Breast epithelium (tissue), 4 donors: ENCODE results near the gene IRF1. TPM values are rescaled to one million over a fixed set of nuclear protein-coding genes. Genes with fewer than 3 reads are reported as not detected.
A peak's percentile ranks its signal among the peaks of the same experiment; 100 is the strongest.

ENCODE experiments used
- DNase-seq, 2 donors: peaks; one replicate each; pipeline ENCODE4 v3.0.0-alpha.2; 2019; ENCODE audit warnings: low spot score in 2 of 2
- H3K27ac ChIP-seq, 2 donors: fragments of 200-600 bp; sonication (generic) in 1 of 2; one replicate each; pipeline ENCODE4 v1.5.1; 2016 to 2019; ENCODE audit warnings: mild to moderate bottlenecking in 1 of 2
- H3K27me3 ChIP-seq, 2 donors: fragments of 200-600 bp; sonication (generic) in 1 of 2; one replicate each; pipeline versions ENCODE4 v1.5.1 to v1.6.0; 2017 to 2019; ENCODE audit warnings: control low read depth in 1 of 2, mild to moderate bottlenecking in 1 of 2
- H3K36me3 ChIP-seq: fragments of 200-600 bp; one replicate; pipeline ENCODE4 v1.5.1; 2019
- H3K4me1 ChIP-seq, 2 donors: fragments of 200-600 bp; sonication (generic); one replicate each; pipeline ENCODE4 v1.5.1; 2016 to 2019; ENCODE audit warnings: control low read depth in 1 of 2
- H3K4me3 ChIP-seq, 3 donors: fragments of 200-600 bp; sonication (generic); 1 replicate in 2 of 3; 2 replicates in 1 of 3; pipeline ENCODE4 v1.5.1; 2016 to 2019; ENCODE audit warnings: mild to moderate bottlenecking in 3 of 3, moderate library complexity in 2 of 3
- H3K9me3 ChIP-seq, 2 donors: fragments of 200-600 bp; sonication (generic) in 1 of 2; one replicate each; pipeline ENCODE4 v1.5.1; 2016 to 2019; ENCODE audit warnings: control low read depth in 1 of 2
- POLR2A ChIP-seq: fragments of 450-650 bp; IDR thresholded peaks from one replicate; pipeline ENCODE4 v1.6.1; 2016; ENCODE audit warnings: antibody characterized with exemption, mild to moderate bottlenecking, moderate library complexity
- POLR2AphosphoS5 ChIP-seq, 3 donors: sonication (generic); formaldehyde crosslinking; IDR thresholded peaks; one replicate each; pipeline ENCODE4 v1.6.1; 2017; ENCODE audit warnings: antibody characterized with exemption in 3 of 3
- intact Hi-C: fragments of 100-400 bp; cut with DNase I; formaldehyde crosslinking; loops from one replicate; pipeline ENCODE4 v1.15.1; 2023; ENCODE audit warnings: low total_unique reads
- total RNA-seq, 3 donors: library from RNA; depleted of rRNA; stranded (reverse); fragments of >200 nt; gene quantifications; one replicate each; pipeline ENCODE4 v1.1.0, GENCODE V29; 2016
- TF ChIP-seq, protein P1 (sequence below), 3 donors: fragments of 450-650 bp; IDR thresholded peaks; one replicate each; pipeline ENCODE4 v1.5.1; 2016 to 2017; ENCODE audit warnings: antibody characterized with exemption in 3 of 3, mild to moderate bottlenecking in 3 of 3, moderate library complexity in 3 of 3

Gene IRF1
- total RNA-seq, 3 donors from 2014 or later = 10.4 to 27.8 (median 18.0) TPM

- Histone ChIP-seq H3K27me3 (no peaks in the 10 kb centered on the region), H3K36me3 (no peaks in the 10 kb centered on the region), H3K27ac (peak overlapping the region in 1 of 2 donors; percentile 26), H3K9me3 (no peaks in the 10 kb centered on the region), H3K4me1 (no peaks in the 10 kb centered on the region), H3K4me3 (no peak overlapping the region)
- TF ChIP-seq POLR2A (no peak), POLR2AphosphoS5 (IDR thresholded peaks at IDR 0.05) (no peak)
- TF ChIP-seq, protein P1, sequence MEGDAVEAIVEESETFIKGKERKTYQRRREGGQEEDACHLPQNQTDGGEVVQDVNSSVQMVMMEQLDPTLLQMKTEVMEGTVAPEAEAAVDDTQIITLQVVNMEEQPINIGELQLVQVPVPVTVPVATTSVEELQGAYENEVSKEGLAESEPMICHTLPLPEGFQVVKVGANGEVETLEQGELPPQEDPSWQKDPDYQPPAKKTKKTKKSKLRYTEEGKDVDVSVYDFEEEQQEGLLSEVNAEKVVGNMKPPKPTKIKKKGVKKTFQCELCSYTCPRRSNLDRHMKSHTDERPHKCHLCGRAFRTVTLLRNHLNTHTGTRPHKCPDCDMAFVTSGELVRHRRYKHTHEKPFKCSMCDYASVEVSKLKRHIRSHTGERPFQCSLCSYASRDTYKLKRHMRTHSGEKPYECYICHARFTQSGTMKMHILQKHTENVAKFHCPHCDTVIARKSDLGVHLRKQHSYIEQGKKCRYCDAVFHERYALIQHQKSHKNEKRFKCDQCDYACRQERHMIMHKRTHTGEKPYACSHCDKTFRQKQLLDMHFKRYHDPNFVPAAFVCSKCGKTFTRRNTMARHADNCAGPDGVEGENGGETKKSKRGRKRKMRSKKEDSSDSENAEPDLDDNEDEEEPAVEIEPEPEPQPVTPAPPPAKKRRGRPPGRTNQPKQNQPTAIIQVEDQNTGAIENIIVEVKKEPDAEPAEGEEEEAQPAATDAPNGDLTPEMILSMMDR (IDR thresholded peaks at IDR 0.05) = no peak
- peak in 1 of 2 donors; percentile 43 for DNase-seq
- intact Hi-C loops = no loop called here
These were observed 20.0 kb downstream of the IRF1 start for GRCh38 chr5:132470596-132470995.

- no peaks in the 10 kb centered on the region for H3K9me3 ChIP-seq
- TF ChIP-seq, protein P1 (IDR thresholded peaks at IDR 0.05) = no peak
- TF ChIP-seq POLR2AphosphoS5 (IDR thresholded peaks at IDR 0.05) (no peak), POLR2A (no peak)
- no peak overlapping the region for H3K4me3 ChIP-seq
- intact Hi-C loops = no loop called here
- H3K27ac ChIP-seq = peak overlapping the region in 1 of 2 donors; percentile 26
- DNase-seq = peak in 1 of 2 donors; percentile 24
- no peaks in the 10 kb centered on the region for H3K27me3 ChIP-seq
- no peaks in the 10 kb centered on the region for H3K36me3 ChIP-seq
- H3K4me1 ChIP-seq = peaks cover under 1 to 3% of the 10 kb centered on the region in 2 donors
These were observed 20.6 kb downstream of the IRF1 start for GRCh38 chr5:132470010-132470392.

DNA sequence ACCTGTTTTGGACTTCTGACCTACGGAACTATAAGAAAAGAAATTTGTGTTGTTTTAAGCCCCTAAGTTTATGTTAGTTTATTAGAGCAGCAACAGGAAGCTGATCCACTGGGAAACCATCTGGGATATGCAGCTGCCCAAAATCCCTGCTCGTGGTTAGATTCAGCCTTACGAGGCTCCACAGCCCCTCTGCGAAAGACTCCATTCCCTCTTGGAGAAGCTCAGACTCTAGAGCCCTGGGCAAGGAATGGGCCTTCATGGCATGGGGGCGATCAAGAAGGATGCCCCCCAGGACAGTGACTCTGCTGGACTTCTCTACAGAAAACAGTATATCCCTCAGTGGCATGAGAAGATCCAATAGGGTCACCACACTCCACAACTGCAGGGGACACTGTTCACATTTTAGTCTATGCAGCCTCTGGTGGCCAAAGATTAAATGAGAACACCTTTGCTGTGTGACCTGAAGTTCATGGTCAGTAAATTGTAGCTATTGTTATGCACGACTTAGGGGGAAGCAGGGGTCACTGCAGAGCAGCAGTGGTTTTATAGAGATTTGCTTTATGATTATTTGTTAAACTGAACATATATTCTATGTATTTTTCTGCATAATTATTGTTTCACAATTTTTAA, 21.1 kb downstream of the IRF1 start:
- H3K4me1 ChIP-seq = peaks cover 4 to 5% of the 10 kb centered on the region in 2 donors
- intact Hi-C loops = no loop called here

DNA sequence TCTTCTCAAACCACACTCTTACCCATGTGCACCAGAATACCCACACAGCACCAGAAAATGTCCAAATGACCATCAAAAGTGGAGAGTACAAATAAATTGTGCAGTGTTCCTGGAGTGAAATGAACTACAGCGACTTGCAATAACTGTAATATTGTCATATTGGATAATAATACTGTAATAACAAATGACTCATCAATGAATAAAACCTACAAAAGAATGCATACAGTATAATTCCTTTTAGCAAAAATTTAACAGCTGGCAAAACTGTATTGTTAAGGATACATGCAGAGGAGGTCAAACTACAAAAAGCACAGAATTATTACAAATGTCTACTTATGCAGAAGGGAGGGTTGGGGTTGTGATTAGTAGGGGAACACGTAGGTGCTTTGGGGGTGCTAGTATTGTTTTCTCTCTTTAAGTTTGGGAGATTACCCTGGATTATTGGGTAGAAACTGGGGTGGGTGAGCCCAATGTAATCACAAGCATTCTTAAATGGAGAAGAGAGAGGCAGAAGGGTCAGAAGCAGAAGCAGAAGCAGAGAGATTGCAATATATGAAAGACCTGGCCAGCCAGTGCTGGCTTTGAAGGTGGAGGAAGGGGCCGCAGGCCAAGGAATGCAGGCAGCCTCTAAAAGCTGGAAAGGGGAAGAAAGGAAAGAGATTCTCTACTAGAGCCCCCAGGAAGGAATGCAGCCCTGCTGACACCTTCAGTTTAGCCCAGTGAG, 21.8 kb downstream of the IRF1 start:
- no peaks in the 10 kb centered on the region for H3K36me3 ChIP-seq
- no peak for TF ChIP-seq POLR2AphosphoS5 (IDR thresholded peaks at IDR 0.05)
- TF ChIP-seq, protein P1 (IDR thresholded peaks at IDR 0.05) = no peak
- TF ChIP-seq POLR2A = no peak
- H3K27ac ChIP-seq = no peak overlapping the region
- intact Hi-C loops = no loop called here
- peaks cover 4 to 9% of the 10 kb centered on the region in 2 donors for H3K4me1 ChIP-seq
- H3K27me3 ChIP-seq = no peaks in the 10 kb centered on the region
- H3K4me3 ChIP-seq = no peak overlapping the region
- peak in 1 of 2 donors; percentile 5 for DNase-seq
- no peaks in the 10 kb centered on the region for H3K9me3 ChIP-seq

More for the DNA sequence above, 21.1 kb downstream of the IRF1 start:
- H3K36me3 ChIP-seq = no peaks in the 10 kb centered on the region
- H3K9me3 ChIP-seq = no peaks in the 10 kb centered on the region
- no peaks in the 10 kb centered on the region for H3K27me3 ChIP-seq
- no peak overlapping the region for H3K4me3 ChIP-seq
- no peak overlapping the region for H3K27ac ChIP-seq
- DNase-seq = peak in 1 of 2 donors; percentile 22
- no peak for TF ChIP-seq POLR2A
- TF ChIP-seq POLR2AphosphoS5 (IDR thresholded peaks at IDR 0.05) = no peak
- TF ChIP-seq, protein P1 (IDR thresholded peaks at IDR 0.05) = no peak
